GM19372 (cell line): Measurements from ENCODE around the gene LONRF2.

Experiments used
- ATAC-seq: cut with Tn5 transposase; IDR thresholded peaks from one replicate; pipeline ENCODE4 v1.9.1; 2021; ENCODE audit warnings: mild to moderate bottlenecking, low read depth, moderate library complexity; ENCODE audit not compliant: unreplicated experiment

The LONRF2 gene

DNA sequence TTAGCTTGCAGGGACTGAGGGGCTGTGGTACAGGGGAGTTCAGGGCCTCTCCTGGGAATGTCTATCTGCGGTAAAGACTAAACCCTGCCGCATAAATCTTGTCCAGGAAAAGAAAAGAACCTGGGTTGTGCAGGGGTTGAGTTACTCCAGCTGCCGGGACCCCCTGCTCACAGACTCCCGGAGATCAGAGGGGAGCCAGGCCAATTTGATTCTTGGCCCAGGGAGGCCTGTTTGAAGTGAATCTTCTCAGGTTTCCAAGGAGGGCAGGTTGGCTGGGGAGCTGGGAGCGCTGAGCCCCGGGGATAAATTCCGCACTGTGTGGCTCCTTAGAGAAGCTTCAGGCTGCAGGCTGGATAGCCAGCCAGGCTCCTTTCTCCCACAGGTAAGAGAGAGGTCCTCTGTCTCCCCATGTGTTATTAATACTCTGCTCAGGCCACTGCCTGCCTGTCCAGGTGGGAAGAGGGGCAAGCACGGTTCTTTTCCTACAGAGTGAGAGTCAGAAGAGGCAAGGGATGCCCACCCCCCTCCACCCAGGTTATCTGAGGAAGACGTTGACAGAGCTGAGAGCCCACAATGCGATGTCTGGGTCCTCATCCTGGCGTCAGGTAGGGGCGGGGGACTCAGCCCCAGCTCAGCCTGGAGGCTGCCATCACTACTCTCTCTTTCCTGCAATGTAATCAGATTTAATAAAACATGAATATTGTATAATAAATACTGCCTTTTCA is 82.7 kb downstream of the LONRF2 start:
- ATAC-seq = no peak

DNA sequence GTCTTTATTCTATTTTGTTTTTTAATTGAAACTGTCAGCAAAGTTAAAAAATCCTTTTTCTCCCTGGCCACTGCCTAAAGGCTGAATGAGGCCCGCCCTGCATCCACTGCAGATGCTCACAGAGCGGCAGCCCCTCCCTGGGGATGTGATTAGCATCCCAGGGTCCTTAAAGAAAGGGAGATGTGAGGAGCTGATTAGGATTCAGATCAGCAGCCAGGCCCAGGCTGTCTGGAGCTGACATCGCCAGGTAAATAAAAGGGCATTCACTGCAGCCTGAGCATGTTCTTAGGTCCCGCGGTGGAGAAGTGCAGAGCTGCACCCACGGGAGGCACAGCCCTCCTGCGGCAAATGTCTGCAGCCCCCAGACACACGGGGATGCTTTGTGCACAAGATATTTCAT is 83.8 kb downstream of the LONRF2 start:
- no peak for ATAC-seq

- no peak for ATAC-seq
These were observed 84.5 kb downstream of the LONRF2 start for GRCh38 chr2:100237770-100238169.

GRCh38 chr2:100237163-100237562 is 85.1 kb downstream of the LONRF2 start:
- no peak for ATAC-seq

DNA sequence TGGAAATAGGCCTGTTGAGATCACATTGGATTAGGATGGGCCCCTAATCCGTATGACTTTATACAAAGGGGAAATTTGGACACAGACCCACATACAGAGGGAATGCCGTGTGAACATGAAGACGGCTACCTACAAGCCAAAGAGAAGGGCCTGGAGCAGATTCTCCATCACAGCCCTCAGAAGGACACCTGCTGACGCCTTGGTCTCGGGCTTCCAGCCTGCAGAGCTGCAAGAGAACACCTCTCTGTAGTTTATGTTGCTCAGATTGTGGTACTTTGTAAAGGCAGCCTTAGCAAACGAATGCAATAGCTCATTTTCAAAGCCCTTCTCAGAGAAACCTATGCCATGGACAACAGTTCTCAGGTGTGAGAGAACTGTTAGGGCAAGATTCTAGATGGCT is 86.1 kb downstream of the LONRF2 start:
- no peak for ATAC-seq

GRCh38 chr2:100235581-100235980 is 86.7 kb downstream of the LONRF2 start:
- no peak for ATAC-seq

DNA sequence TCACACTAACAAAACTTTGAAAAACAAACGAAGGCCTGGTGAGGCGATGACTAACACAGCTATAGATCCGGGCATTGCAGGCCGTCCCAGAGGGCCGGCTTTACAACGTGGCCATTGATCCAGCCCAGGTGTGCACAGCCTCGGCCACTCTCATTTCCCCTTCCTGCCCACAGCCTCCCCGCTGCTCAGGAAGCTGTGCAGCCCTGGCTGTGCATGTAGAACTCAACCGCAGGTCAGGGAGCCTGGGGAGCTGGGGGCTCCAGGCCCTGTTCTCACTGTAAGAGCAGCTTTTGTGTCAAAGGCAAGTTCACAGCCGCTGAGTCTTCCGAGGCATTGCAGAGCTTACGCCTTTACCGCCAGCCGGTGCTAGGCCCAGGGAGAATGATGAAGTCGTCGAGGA is 87.2 kb downstream of the LONRF2 start:
- peak; percentile 76 for ATAC-seq

DNA sequence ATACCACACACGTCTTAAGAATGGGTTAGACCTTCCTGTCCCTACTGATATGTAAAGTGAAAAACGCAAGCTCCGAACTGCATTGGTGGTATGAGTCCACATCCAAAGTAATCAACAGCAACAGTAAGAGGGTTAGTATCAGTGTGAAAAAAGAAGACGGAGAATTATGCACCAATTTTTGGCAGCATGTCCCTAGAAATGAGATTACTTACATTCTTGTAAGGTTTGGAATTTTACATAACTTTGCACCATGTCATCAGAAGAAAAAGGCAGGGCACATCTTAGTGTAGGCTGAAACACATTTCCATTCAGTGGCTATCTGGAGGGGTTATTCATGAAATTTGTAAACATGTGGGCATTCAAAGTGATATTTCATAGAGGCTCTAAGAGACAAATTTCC is 88.2 kb downstream of the LONRF2 start:
- no peak for ATAC-seq

GRCh38 chr2:100233061-100233460 is 89.2 kb downstream of the LONRF2 start:
- no peak for ATAC-seq

DNA sequence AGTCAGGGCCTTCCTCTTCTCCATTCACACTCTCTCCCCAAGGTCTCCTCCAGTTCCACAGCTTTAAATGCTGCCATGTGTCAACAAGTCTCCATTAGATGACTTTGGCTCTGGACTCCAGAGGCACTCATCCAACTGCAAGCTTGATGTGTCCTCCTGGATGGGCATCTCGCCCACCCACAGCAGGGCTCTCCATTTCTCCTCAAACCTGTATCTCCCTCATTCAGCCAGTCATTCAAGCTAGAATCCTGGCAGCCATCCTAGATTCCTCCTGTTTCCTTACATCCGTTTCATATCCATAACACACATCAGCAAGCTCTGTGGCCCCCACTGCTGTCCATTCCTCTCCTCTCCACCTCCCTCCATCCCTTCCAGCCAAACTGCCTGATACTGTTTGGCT is 91.5 kb downstream of the LONRF2 start:
- no peak for ATAC-seq

GRCh38 chr2:100228967-100229366 is 93.3 kb downstream of the LONRF2 start:
- ATAC-seq = no peak

GRCh38 chr2:100228415-100228814 is 93.9 kb downstream of the LONRF2 start:
- no peak for ATAC-seq

DNA sequence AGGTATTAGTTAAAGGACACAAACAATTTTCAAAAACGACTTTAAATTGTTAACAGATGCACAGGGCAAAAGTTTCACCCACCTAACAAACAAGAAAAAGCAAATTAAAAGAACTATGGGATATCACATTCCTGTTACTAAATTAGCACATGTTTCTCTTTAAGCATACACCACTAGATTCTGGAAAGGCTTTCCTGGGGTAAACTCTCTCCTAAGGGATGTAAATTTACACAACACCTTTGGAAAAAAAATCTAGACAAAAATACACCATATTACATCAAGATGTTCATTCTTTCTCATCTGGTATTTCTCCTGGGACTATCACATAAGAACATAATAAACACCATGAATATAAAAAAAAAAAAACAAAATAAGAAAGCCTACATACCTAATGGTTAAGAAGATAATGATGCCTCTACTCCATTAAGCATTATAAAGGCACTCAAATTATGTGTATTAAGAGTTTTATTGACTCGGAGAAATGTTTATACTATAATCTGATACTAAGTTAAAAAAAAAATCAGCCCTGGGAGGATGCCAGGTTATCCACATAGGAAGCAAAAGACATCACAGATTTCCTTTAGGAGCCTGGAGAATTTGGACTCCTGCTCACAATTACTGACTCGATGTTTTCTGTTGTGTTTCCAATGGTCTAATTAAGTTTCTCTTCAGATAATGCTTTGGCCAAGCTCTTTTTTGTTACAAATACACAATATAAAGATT is 97.2 kb downstream of the LONRF2 start:
- ATAC-seq = no peak

DNA sequence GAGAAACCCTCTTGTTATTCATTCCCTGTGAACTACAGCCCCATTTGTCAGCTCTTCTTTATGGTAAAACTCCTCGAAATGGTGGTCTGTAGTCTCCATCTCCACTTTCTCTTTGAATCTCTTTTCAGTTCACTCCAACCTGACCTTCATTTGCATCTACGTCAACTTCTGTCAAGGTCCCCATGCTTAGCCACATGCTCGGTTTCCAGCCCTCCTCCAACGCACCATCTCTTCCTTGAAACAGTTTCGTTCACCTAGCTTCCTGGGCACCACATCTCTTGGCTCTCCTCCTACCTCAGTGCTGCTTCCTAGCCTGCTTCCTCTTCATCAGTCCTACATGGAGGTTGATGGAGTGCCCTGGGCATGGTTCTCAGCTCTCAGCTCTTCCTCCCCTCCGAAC is 98.8 kb downstream of the LONRF2 start:
- ATAC-seq = no peak
